Measurements from ENCODE around the gene MRPL14. TPM values are rescaled to one million over a fixed set of nuclear protein-coding genes. Genes with fewer than 3 reads are reported as not detected.

Gene MRPL14
- total RNA-seq, 1 donor from 2014 or later: 61.8 TPM

DNA sequence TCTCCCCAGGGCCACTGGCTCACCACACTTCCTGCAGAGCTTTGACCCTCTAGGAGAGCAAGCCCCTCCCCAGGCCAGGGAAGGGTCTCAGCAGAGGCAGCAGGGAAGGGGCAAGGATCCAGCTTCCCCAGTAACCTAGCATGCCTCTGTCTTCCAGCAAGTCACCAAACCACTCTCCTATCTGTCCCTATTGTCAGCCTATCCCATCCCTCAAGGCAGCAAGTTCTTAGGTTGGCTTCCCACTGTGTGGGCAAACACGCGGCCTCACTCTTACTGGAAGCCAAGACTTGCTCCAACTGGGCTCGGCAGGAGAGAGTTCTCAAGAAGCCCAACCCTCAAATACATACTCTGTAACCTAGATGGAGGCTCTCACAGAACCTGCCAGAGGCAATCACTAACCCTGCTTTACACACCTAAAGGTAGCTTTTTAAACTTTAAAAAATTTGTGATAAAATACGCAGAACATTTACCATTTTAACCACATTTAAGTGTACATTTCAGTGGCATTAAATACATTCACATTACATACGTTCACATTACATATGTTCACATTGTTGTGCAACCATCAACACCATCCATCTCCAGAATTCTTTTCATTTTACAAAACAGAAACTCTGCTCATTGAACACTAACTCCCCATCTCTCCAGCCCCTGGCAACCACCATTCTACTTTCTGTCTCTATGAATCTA is 58.5 kb downstream of the MRPL14 start:
- H3K36me3 ChIP-seq: no peaks in the 10 kb centered on the region
- TF ChIP-seq, protein P1, sequence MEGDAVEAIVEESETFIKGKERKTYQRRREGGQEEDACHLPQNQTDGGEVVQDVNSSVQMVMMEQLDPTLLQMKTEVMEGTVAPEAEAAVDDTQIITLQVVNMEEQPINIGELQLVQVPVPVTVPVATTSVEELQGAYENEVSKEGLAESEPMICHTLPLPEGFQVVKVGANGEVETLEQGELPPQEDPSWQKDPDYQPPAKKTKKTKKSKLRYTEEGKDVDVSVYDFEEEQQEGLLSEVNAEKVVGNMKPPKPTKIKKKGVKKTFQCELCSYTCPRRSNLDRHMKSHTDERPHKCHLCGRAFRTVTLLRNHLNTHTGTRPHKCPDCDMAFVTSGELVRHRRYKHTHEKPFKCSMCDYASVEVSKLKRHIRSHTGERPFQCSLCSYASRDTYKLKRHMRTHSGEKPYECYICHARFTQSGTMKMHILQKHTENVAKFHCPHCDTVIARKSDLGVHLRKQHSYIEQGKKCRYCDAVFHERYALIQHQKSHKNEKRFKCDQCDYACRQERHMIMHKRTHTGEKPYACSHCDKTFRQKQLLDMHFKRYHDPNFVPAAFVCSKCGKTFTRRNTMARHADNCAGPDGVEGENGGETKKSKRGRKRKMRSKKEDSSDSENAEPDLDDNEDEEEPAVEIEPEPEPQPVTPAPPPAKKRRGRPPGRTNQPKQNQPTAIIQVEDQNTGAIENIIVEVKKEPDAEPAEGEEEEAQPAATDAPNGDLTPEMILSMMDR (IDR thresholded peaks at IDR 0.05): no peak
- intact Hi-C loops (cut with DNase I): no loop called here
- no peak overlapping the region for H3K4me3 ChIP-seq
- peaks cover 7 to 9% of the 10 kb centered on the region in 2 donors for H3K4me1 ChIP-seq
- DNase-seq (ENCODE audit: low spot score in 2 of 2): no peak
- H3K9me3 ChIP-seq: no peaks in the 10 kb centered on the region
- H3K27me3 ChIP-seq: no peaks in the 10 kb centered on the region
- H3K27ac ChIP-seq: no peak overlapping the region

DNA sequence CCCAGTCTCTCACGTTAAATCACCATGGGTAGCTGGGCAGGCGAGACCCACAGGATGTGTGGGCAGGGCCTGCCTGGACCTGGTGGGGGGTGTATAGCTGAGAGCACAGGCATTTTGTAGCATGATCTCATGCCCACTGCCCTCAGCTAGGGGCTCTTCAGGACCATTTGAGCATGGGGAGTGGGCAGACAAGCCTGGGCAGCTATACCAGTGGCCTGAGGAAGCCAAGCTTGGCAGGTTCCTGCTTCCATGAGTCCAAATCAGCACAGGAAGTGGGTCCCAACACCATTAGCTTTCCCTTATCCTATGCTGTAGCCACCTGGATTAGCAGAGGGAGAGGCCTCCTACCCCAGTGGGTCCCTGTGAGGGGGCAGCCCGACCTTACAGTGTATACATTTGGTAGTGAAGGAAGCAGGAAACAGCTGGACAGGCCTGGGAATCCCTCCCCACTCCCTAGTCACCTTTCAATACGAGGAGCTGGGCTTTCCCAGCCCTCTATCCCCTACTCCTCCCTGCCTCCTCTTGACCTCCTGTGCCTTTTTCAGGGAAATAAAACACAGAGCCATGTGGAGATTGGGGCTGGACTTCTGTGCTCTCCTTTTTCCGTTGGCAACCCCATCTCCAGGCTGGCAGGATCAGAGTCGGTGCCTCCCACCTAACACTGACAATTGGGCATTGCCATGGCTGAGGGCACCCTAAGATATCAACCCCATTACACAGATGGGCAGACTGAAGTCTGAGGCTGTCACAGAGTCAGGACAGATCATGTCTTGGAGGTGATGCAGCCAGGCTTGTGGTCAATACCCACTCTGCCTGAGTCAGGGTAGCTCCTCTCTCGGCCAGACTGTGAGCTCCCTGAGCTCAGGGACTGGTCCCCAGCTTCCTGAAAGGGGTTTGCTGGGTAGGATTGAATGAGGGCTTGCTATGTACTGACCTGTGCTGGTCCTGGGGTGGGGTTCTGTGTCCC is 59.8 kb downstream of the MRPL14 start:
- Histone ChIP-seq H3K4me3 (no peak overlapping the region), H3K36me3 (no peaks in the 10 kb centered on the region), H3K27me3 (no peaks in the 10 kb centered on the region), H3K4me1 (peaks cover 4 to 8% of the 10 kb centered on the region in 2 donors), H3K27ac (no peak overlapping the region), H3K9me3 (no peaks in the 10 kb centered on the region)
- intact Hi-C loops (cut with DNase I): no loop called here
- DNase-seq (ENCODE audit: low spot score in 2 of 2): no peak
- TF ChIP-seq, protein P1 (IDR thresholded peaks at IDR 0.05): no peak

DNA sequence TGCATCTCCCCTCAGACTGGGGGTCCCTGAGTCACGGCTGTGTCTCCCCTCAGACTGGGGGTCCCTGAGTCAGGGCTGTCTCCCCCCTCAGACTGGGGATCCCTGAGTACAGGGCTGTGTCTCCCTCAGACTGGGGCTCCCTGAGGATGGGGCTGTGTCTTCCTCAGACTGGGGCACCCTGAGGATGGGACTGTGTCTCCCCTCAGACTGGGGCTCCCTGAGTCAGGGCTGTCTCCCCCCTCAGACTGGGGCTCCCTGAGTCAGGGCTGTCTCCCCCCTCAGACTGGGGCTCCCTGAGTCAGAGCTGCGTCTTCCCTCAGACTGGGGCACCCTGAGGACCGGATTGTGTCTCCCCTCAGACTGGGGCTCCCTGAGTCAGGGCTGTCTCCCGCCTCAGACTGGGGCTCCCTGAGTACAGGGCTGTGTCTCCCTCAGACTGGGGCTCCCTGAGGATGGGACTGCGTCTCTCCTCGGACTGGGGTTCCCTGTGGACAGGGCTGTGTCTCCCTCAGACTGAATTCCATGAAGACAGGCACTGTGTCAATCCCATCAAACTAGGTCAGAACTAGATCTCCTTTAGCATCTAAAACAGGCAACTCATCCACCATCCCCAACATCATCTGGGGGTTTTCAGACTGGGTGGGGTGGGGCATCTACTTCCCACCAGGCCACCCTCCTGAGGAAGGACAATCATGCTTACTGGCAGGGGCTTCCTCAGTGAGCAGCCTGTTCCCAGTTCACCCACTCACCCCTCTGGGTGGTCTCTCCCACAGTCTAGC is 60.7 kb downstream of the MRPL14 start:
- no peaks in the 10 kb centered on the region for H3K9me3 ChIP-seq
- H3K27me3 ChIP-seq: no peaks in the 10 kb centered on the region
- TF ChIP-seq, protein P1 (IDR thresholded peaks at IDR 0.05): no peak
- no peak overlapping the region for H3K27ac ChIP-seq
- H3K4me3 ChIP-seq: no peak overlapping the region
- H3K4me1 ChIP-seq: peaks cover 9 to 14% of the 10 kb centered on the region in 2 donors
- no peak for DNase-seq (ENCODE audit: low spot score in 2 of 2)
- intact Hi-C loops (cut with DNase I): no loop called here
- no peaks in the 10 kb centered on the region for H3K36me3 ChIP-seq

DNA sequence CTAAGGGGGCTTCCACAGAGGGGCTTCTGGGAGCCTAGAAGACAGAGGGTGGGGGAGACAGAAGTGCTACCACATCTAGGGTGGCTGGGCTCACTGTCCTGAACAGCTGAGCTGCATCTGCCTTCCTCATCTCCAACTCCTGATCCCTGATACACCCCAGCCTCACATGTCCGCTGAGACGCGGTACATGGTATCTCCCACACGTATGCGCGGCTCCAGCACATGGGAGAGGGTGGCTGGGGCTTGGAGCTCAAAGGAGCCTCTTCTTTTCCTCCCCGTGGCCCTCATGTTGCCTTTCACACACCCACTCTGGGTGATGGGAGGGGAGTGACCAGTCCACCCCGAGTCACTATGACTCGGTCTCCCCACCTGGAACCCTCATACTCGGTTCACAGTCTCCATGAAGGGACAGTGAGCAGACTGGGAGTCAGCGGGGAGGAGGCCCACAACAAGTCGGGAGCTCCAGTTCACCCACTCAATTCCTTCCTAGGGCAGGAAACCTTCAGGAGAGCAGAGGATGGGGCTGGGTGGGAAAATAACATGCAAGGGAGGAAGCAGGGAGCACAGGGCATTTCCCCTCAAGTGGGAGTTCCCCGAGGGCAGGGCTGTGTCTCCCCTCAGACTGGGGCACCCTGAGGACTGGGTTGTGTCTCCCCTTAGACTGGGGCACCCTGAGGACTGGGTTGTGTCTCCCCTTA is 61.7 kb downstream of the MRPL14 start:
- no peak overlapping the region for H3K27ac ChIP-seq
- H3K9me3 ChIP-seq: no peaks in the 10 kb centered on the region
- no peak for DNase-seq (ENCODE audit: low spot score in 2 of 2)
- intact Hi-C loops (cut with DNase I): no loop called here
- peaks cover 15 to 20% of the 10 kb centered on the region in 2 donors for H3K4me1 ChIP-seq
- H3K27me3 ChIP-seq: no peaks in the 10 kb centered on the region
- H3K36me3 ChIP-seq: no peaks in the 10 kb centered on the region
- TF ChIP-seq, protein P1 (IDR thresholded peaks at IDR 0.05): no peak
- H3K4me3 ChIP-seq: no peak overlapping the region

DNA sequence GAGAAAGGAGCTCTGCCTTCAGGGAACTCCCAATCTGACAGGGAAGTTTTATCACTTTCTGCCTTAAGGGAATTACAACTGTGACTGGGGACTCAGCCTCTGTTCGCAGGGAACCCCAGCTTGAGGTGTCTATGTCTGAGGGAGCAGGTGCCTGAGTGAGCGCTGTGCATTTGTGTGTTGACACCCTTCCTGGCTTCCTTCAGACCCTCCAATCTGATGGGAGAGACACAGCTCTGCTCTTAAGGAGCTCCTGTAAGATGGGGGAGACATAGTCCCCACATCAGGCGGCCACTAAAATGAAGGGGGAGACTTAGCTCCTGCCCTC is 62.3 kb downstream of the MRPL14 start:
- no peak overlapping the region for H3K4me3 ChIP-seq
- no peaks in the 10 kb centered on the region for H3K27me3 ChIP-seq
- H3K9me3 ChIP-seq: no peaks in the 10 kb centered on the region
- intact Hi-C loops (cut with DNase I): no loop called here
- no peaks in the 10 kb centered on the region for H3K36me3 ChIP-seq
- no peak for DNase-seq (ENCODE audit: low spot score in 2 of 2)
- peak overlapping the region in 1 of 2 donors; percentile 40 for H3K27ac ChIP-seq
- peaks cover 15 to 20% of the 10 kb centered on the region in 2 donors for H3K4me1 ChIP-seq
- TF ChIP-seq, protein P1 (IDR thresholded peaks at IDR 0.05): no peak
